Stimulated activated CD8-positive, alpha-beta memory T cell treated with anti-CD3 and anti-CD28 coated beads, Interleukin-12 subunit alpha, Interleukin-12 subunit beta, amount 100 ng/mL, for 4 hours (primary cell): ENCODE measurements around the gene ARHGAP25.
"Not testable (repeated sequence)": the region's sequence is repeated elsewhere in the genome, so short reads cannot be mapped to it uniquely, and the experiment has no call there.

Experiments
- DNase-seq: peaks from one replicate; pipeline ENCODE4 v3.0.0-alpha.2; 2020; ENCODE audit warnings: low read depth

ARHGAP25 gene

DNA sequence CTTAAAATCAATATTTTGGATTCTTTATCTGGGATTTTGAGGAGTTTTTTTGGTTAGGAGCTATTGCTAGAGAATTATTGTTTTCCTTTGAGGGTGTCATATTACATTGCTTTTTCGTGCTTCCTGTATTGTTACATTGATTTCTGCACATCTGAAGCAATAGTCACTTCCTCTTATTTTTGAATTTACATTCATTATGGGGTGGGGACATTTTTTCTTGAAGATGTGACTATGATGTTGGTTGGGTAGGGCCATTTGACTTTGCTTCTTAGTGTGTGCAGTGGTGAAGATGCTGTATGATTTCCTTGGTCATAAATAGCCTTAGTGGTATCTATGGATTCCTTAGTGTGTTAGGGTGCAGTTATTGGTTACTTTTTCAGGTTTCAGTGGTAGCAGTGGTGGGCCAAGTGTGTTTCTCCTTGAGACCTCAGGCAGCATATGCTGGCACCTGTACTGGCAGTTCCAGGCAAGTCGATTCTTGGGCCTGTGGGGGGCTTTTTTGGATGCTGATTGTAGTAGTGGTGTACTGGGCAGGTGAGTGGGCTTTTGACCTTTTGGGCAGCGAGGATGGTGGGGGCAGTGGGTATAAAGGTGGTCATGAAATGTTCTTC, 61.8 kb downstream of the ARHGAP25 start:
- DNase-seq = no peak

DNA sequence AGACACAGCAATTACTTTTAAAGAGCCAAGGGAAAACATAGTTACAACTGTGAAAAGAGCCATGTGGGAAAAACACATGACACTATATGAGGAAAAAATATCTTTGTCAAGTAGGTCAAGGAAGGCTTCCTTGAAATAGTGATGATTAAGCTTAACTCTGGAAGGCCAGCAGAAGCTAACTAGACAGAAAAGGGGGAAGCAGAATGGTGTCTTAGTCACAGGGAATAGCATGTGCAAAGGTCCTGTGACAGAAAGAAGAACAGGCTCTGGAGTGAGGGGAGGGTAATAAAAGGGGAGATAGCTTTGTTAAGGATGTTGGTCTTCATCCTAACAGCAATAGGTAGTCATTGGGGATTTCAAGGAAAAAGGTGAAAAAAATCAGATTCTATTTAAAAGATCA, 64.0 kb downstream of the ARHGAP25 start:
- DNase-seq = no peak

DNA sequence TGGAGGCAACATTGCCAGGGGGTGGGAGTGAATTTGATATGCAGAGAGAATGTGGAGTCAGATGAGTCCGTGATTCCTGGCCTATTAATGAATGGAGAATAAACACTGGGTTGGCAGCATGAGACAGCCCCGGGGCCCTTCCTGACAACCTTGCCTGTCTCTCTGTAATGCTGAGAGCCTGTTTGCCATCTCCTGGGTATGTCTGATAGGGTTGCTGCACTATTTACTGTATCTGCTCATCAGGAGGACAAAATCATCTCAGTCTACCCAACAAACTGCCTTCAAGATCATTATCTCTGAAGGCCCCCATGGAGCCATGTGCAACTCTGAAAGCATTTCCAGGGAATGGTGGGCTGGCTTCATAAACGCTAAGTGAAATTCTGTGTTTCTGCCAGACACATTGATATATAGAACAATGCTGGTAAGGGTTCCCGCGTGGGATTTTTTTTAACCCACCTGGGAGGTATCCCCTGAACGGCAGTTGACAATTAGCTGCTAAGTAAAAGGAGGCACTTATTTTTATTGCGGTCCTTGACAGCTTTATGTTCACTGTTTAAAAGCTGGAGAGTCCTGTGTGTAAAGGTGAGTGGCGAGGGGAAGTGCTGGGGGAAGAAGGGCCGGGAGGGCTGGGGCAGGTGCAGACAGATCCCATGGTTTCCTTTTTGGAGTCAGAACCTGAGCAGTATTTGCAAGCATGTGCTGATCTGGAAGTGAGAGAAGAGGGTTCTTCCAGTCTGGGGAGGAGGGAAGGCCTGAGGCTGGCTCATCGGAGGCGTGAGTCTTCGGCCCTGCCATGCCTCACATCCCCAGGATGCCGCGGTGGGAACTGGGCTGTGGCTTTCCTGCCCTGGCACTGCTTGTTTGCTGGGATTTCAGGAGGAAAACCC, 64.8 kb downstream of the ARHGAP25 start:
- DNase-seq = no peak

DNA sequence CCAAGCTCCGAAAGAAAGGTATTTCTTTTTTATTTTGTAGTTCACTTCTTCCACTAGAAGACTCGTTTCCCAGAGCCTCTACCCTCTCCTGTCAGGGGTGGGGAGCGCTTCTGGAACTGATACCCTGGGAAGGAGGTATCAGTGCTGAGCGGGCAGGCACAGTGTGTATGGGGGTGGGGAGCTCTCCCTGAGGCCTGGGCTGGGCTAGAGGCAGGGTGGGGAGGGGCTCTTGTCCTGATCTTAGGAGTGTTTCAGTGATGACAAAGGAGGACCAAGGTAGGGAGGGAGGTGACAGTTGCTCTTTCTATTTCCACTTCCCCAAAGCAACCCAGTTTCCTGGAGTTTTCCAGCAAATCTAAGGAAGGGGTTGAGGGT, 65.4 kb downstream of the ARHGAP25 start:
- DNase-seq = no peak

DNA sequence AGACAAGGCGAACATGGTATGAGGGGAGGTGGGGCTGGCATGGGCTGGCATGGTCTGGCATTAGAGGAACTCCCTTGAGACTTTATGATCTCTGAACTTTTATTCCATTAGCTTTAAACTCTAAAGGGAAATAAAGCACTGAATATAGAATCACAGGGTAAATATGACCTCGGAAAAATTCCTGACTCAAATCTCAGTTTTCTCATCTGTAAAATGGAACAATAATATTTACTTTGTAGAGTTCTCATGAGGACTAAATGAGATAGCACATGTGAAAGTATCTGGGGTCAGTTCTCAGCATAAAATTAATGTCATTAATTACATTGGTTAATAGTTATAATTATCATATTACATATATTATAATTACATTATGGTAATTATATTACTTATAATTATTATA, 65.9 kb downstream of the ARHGAP25 start:
- no peak for DNase-seq

DNA sequence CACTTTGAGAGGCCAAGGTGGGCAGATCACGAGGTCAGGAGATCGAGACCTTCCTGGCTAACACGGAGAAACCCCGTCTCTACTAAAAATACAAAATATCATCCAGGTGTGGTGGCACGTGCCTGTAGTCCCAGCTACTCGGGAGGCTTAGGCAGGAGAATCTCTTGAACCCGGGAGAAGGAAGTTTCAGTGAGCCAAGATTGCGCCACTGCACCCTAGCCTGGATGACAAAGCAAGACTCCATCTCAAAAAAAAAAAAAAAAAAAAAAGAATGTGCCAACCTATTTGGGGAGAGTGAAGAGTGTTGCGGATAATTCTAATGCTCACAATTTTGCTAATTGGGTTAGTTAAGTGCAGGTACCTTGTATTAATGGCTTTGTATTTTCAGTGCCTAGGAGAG, 67.5 kb downstream of the ARHGAP25 start:
- not testable (repeated sequence) for DNase-seq

DNA sequence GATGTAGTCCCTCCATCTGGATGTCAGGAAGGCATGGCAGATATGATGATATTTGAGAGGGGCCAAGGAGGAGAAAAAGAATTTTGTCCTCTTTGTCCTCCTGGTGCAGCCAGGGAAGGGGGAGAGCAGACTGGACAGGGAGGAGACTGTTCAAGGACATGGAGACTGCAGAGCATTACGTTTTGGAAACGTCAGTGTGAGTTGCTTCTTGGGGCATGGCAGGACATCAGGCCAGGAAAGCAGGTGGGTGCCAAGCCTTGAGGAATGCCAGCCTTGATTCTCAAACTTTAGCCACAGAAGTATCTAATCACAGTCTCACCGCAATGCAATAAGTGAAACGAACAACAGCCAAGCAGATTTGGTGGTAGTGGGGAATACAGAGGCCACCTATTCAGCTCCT, 70.4 kb downstream of the ARHGAP25 start:
- no peak for DNase-seq

DNA sequence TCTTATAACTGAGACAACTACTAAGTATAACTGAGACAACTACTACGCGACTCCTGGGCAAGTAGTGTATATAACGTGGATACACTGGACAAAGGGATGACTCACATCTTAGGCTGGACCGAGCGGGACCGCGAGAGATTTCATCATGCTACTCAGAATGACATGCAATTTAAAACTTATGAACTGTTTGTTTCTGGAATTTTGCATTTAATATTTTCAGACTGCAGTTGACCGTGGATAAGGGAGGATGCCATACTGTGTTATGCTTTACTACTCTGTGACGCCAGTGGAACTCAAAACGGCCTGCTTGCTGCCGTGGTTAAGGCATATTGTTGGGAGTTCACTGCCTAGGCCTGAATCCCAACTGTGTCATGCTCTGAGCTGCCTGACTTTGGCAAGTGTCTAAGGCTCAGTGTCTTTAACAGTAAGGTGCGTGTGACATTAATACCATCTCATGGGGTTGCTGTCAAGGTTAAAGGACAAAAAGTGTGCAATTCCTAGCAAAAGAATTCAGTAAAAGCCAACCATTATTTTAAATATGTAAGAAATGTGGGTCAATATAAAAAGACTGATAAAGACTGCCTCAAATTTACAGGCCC, 72.0 kb downstream of the ARHGAP25 start:
- no peak for DNase-seq

DNA sequence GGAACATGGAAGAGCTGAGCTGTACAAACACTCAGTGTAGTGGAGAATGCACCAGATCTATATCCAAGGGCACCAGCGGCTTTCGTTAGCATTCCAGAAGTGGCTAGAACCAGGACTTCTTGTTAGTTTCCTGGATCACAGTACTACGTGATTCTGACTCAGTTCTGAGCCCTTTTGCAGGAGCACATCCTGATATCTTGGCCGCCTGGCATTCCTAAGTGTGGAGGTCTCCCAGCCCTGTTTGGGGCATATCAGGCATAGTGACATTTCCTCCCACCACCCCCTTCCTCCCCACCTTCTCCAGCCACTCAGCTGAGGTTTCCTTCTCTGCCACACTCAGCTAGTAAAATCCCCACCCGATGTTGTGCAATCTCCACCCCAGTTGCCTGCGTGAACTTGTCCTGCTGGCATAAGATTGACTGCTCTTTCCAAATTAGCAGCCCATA, 73.2 kb downstream of the ARHGAP25 start:
- no peak for DNase-seq

DNA sequence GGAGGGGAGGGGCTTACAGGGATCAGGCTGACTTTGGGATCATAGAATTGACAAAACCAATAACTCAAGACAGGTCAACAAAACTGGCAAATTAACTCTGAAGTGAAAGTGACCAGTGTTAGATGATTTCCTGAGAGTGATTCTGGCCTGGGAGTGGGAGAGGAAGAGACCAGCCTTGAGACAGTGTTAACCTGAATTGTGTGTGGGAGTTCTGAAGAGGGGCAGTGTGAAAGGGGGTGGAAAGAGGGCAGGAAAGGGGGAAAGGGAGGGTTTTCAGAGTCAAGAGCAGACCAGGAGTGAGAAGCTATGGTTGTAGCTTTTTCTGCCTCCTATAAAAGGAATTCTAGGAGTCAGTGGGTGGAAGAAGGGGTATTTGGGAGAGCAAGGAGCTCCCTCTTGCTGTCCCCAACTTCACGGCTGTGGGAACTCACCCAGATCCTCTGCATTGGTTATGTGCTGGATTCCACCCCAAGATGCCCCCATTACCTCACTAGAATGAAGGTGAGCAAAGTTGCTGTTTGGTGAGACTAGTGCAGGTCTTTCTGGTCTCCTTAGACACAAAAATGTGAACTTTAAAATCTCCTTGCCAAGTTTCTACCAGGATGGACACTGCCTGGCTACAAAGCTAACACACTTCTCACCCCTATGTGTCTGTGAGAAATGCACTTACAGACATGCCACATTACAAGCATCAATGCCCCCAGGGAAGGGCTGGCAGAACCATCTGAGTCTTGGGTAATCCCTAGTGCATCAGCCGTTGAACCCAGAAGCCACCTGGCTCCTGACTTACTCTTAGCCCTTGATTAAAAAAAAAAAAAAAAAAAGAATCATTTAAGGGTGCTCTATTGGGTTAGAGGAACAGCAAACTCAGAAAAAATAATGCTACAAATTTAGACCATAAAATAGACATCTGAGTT, 75.0 kb downstream of the ARHGAP25 start:
- no peak for DNase-seq

DNA sequence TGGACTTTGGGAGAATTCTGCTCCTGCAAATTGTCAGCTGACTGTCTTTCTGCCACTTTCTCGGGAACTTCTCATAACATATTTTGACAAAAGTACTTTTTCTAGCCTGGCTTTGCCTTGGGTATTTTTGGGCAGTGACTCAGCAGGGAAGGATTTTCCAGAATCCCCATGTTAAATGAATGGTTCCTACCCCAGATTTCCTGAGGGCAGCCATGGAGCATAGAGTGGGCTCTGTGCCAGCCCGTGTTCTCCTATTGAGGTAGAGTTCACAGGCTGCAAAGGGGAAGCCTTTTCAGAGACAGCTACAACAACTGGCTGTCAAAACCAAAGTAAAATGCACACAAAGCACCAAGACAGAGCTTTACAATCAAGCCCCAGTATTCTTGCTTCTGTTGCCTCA, 76.8 kb downstream of the ARHGAP25 start:
- DNase-seq = no peak

DNA sequence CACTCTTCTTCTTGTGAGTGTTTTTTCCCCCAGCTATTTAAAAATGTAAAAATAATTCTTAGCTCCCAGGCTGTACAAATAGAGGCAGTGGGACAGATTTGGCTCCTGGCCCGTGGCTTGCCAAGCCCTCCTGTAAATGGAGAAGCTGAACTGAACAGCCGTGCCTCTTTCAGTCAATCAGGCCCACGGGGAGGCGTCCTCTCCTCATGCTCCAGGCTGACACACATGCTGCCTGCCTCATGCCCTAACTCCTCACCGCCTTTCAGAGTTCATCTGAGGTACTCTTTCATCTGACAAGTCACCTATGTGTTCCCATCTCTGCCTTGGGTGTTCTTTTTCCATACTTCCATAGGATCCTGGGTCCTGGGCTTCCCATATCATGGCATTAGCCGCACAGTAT, 77.6 kb downstream of the ARHGAP25 start:
- DNase-seq = no peak

DNA sequence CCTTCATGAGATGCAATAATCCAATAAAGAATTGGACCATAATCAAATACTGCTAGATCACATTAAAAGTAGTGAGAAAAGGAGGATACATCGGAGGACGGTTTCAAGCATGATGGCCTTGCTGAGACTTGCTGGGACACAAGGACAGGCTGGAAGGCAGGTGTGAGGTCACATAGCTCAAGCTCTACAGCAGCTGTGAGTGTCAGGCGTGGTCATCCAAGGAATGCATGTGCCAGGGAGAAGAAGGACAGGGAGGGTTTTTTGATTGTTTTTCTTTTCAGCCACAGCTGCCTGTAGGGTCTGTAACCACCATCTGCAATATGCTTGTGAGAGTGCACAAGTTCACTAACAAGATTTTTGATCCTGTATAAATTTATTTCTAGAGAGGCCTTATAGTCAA, 79.0 kb downstream of the ARHGAP25 start:
- no peak for DNase-seq

DNA sequence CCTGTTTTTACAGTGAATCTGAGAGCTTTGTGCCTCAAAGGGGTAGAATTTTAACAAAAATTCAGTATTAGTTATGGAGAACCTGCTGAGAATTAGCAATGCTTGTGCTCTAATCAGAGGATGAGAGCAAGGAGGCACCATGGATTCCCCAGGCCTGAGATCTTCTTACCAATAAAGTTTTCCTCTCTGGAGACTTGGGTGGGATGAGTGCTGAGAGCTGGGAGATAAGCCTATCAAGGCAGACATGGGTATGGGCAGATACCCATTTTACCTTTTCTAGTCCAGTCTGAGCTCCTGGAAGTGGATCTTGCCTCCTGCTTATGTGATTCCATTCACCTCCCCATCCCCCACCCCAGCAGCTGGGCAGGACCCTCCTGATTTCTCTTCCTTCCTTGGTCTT, 82.7 kb downstream of the ARHGAP25 start:
- DNase-seq = no peak

DNA sequence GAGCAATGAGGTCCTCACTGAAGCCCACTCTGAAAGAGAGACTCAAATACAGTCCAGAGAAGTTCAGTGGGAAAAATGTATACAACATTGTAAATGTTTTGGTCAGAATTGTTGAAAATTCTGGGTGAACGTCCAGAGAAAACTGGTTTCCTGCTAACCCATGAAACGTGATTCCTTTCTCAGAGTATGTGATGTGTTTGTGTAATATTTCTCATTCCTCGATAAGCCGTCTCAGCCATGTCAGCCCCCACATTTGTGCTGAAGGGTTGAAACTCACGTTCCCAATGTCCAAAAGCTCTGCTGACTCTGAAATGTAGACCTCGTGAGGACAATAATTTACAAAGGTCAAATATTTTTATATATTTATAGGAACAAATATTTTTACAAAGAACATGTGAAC, 84.9 kb downstream of the ARHGAP25 start:
- no peak for DNase-seq

DNA sequence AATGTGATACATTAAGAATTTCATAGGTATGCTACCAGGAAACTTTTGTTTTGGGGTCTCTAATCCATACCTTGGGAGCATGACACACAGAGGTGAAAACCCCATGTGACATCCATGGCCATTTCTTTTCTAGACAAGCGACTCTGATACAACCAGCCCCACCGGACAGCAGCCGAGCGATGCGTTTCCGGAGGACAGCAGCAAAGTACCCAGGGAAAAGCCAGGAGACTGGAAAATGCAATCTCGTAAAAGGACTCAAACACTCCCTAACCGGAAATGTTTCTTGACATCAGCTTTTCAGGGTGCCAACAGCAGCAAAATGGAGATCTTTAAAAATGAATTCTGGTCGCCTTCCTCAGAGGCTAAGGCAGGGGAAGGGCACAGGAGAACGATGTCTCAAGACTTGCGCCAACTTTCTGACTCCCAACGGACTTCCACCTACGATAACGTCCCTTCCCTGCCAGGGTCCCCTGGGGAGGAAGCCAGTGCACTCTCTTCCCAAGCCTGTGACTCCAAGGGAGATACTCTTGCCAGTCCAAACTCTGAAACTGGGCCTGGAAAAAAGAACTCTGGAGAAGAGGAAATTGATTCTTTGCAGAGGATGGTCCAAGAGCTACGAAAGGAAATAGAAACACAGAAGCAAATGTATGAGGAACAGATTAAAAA, 87.7 kb downstream of the ARHGAP25 start:
- no peak for DNase-seq

DNA sequence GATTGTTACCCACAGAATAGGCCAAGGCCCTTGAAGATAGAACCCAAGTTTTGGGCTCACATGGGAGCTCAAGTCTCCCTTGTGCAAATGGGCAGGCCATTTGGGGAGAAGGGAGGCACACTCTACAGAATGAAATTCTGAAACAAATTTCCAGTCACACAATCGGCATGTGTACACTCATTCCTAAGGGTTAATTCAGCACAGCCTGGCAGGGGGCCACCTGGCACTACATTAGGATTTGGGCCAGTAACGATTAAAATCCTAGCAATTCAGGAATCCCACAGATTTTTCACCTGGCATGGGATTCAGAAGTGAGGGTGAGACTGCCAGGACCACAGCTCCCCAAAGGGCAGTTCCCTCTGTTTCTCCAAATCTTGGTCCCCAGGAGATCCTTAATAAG, 90.2 kb downstream of the ARHGAP25 start:
- DNase-seq = no peak

DNA sequence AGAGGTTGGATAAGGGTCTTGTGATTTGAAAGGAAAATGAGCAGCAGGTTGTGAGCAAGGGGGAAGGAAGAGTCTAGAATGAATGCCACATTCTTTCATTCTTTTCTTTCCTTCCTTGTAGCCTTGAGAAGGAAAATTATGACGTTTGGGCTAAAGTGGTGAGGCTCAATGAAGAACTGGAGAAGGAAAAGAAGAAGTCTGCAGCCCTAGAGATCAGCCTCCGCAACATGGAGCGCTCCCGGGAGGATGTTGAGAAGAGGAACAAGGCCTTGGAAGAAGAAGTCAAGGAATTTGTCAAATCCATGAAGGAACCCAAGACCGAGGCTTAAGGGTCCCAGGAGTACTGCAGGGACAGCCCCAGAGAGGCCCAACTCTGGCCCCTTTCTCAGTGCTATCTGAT, 91.3 kb downstream of the ARHGAP25 start:
- no peak for DNase-seq

DNA sequence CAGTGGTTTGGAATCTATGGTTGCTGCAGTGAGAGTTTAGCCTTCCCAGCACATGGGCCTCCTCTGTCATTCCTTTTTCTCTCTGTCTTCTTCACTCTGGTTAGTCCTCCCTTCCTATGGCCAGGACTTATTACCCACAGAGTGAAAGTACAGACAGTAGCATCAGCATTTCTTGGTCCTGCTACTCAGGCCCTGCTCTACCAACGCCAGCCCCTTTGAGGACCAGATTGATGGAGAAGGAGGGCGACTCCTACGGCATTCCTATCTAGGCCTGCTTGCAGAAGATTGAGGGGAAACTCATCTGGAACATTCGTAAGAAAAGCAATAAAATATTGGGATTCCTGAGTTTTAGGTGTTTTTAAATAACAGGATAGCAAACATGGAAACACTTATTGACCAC, 93.1 kb downstream of the ARHGAP25 start:
- DNase-seq = no peak

DNA sequence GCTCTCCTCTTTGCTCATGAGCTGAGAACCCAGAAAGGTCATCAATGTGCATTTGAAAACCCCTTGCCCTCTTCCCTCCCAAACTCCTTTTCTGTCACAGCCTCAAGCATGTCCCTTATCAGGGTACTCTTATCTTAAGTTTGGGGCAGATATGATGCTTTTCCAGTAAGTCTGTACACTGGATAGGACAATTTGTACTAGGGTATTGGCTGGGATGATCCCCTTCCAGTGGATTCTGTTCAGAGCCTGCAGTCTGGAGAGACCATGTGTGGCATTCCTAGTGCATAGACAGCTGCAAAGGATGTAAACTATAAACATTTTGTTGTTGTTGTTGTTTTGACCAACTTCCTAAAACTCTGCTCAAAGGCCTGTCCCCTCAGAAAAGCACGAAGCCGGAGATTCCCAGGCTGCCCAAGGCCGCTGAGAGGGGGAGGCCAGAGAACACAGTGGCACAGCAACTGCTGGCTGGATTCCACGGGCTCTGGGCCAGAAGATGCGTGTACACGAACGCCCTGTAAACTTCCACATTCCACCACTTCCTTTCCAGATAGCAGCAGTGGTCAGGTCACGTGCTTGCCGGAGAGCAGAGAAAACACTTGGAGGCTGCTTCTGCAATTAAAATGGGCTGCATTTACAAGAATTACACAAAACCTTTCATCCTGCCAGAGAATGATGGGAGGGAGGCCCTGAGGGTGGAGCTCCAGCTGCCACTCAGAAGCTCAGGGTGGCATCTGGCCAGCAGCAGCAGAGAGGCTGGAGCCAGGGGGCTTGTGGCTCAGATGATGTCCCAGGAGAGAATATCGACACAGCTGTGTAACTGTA, 94.5 kb downstream of the ARHGAP25 start:
- DNase-seq = peak; percentile 19

DNA sequence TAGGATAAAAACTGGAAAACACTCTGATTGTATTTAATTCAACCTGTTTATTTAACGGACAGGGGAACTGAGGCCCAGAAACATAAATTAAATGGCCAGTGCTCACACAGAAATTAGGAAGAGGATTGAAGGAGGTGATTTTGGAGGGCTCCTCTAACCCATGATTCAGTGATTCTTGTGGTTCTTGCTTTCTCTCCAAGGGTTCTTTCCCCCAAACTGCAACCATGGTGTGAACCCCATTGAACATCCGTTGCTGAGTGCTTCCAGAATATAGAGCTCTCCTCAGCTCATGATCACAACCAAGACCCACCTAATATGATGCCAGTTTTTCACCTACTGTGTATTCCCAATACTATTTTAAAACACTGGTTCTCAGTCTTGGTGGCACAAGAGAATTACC, 95.1 kb downstream of the ARHGAP25 start:
- DNase-seq = no peak
